ENCODE measurements around the gene SBF2. TPM values are rescaled to one million over a fixed set of nuclear protein-coding genes. Genes with fewer than 3 reads are reported as not detected.

Gene SBF2
- total RNA-seq, 2 experiments from 2014 or later, result 14.2 to 15.2 TPM

- H3K4me1 ChIP-seq (ENCODE audit: insufficient read depth, low read length), result no peaks in the 10 kb centered on the region
- H3K27ac ChIP-seq (ENCODE audit: low read depth in 1 of 2, low read length in 2 of 2), result no peak overlapping the region
- H3K36me3 ChIP-seq (ENCODE audit: insufficient read depth, low read length), result no peaks in the 10 kb centered on the region
- Mint-ChIP-seq H3K27me3 (no peaks in the 10 kb centered on the region), H3K4me3 (no peak overlapping the region), H3K4me1 (ENCODE audit: low read depth) (no peaks in the 10 kb centered on the region), H3K9me3 (no peaks in the 10 kb centered on the region), H3K27ac (no peak overlapping the region), H3K36me3 (ENCODE audit: low read depth) (no peaks in the 10 kb centered on the region)
- POLR2A ChIA-PET, result interaction anchor here (0.6 kb wide), 1 partner anchor 52 kb away, joined by 4 read pairs; no protein-coding TSS in a partner anchor
- intact Hi-C loops (cut with DNase I, micrococcal nuclease), result loop anchor here (2.0 to 10.0 kb wide), 4 partner anchors 214 to 438 kb away; partner anchors contain the start of gene ADM (in 1 of the 2)
- no peak overlapping the region for H3K4me3 ChIP-seq (ENCODE audit: low read length)
- DNase-seq (peak in 6 of 14 experiments; percentile 2 to 51 (median 30)), ATAC-seq (ENCODE audit: poor library complexity) (no peak)
- CTCF ChIA-PET, result interaction anchor here (1.3 to 1.5 kb wide), 3 partner anchors 213 to 217 kb away, joined by 3 to 6 read pairs (median 4); no protein-coding TSS in a partner anchor
- no peaks in the 10 kb centered on the region for H3K27me3 ChIP-seq (ENCODE audit: control insufficient read depth in 1 of 2, insufficient read depth in 2 of 2, low read length in 2 of 2)
- peak; percentile 46 for TF ChIP-seq CTCF (IDR thresholded peaks at IDR 0.05)
- H3K9me3 ChIP-seq (ENCODE audit: control insufficient read depth in 1 of 2, insufficient read depth in 1 of 2, low read length in 2 of 2), result no peaks in the 10 kb centered on the region
Measured at GRCh38 chr11:9972989-9973388, 321.0 kb downstream of the SBF2 start.

- no peaks in the 10 kb centered on the region for H3K4me1 Mint-ChIP-seq (ENCODE audit: low read depth)
- H3K36me3 Mint-ChIP-seq (ENCODE audit: low read depth), result no peaks in the 10 kb centered on the region
- H3K9me3 Mint-ChIP-seq, result no peaks in the 10 kb centered on the region
- H3K27me3 Mint-ChIP-seq, result no peaks in the 10 kb centered on the region
- Histone ChIP-seq H3K27ac (ENCODE audit: low read depth in 1 of 2, low read length in 2 of 2) (no peak overlapping the region), H3K36me3 (ENCODE audit: insufficient read depth, low read length) (no peaks in the 10 kb centered on the region), H3K4me1 (ENCODE audit: insufficient read depth, low read length) (no peaks in the 10 kb centered on the region), H3K9me3 (ENCODE audit: control insufficient read depth in 1 of 2, insufficient read depth in 1 of 2, low read length in 2 of 2) (no peaks in the 10 kb centered on the region), H3K4me3 (ENCODE audit: low read length) (no peak overlapping the region), H3K27me3 (ENCODE audit: control insufficient read depth in 1 of 2, insufficient read depth in 2 of 2, low read length in 2 of 2) (no peaks in the 10 kb centered on the region)
- H3K27ac Mint-ChIP-seq, result no peak overlapping the region
- no peak for DNase-seq
- POLR2A ChIA-PET, result no interaction called here
- intact Hi-C loops (cut with DNase I, micrococcal nuclease), result loop anchor here (2.0 to 10.0 kb wide), 4 partner anchors 213 to 437 kb away; partner anchors contain the start of gene ADM (in 1 of the 2)
- CTCF ChIA-PET, result interaction anchor here (1.5 kb wide), 1 partner anchor 212 kb away, joined by 6 read pairs; no protein-coding TSS in a partner anchor
- no peak for ATAC-seq (ENCODE audit: poor library complexity)
- no peak for TF ChIP-seq CTCF (IDR thresholded peaks at IDR 0.05)
- H3K4me3 Mint-ChIP-seq, result no peak overlapping the region
Measured at GRCh38 chr11:9971894-9972293, 322.1 kb downstream of the SBF2 start.

- DNase-seq (no peak), ATAC-seq (ENCODE audit: poor library complexity) (no peak)
- Histone ChIP-seq H3K4me3 (ENCODE audit: low read length) (no peak overlapping the region), H3K27ac (ENCODE audit: low read depth in 1 of 2, low read length in 2 of 2) (no peak overlapping the region), H3K4me1 (ENCODE audit: insufficient read depth, low read length) (no peaks in the 10 kb centered on the region), H3K27me3 (ENCODE audit: control insufficient read depth in 1 of 2, insufficient read depth in 2 of 2, low read length in 2 of 2) (no peaks in the 10 kb centered on the region), H3K9me3 (ENCODE audit: control insufficient read depth in 1 of 2, insufficient read depth in 1 of 2, low read length in 2 of 2) (no peaks in the 10 kb centered on the region), H3K36me3 (ENCODE audit: insufficient read depth, low read length) (no peaks in the 10 kb centered on the region)
- Mint-ChIP-seq H3K4me3 (no peak overlapping the region), H3K27me3 (no peaks in the 10 kb centered on the region), H3K27ac (no peak overlapping the region), H3K9me3 (no peaks in the 10 kb centered on the region), H3K36me3 (ENCODE audit: low read depth) (no peaks in the 10 kb centered on the region), H3K4me1 (ENCODE audit: low read depth) (no peaks in the 10 kb centered on the region)
- no peak for TF ChIP-seq CTCF (IDR thresholded peaks at IDR 0.05)
- ChIA-PET CTCF (no interaction called here), POLR2A (no interaction called here)
- intact Hi-C loops (cut with DNase I, micrococcal nuclease), result no loop called here
Measured at GRCh38 chr11:9969068-9969467, 325.0 kb downstream of the SBF2 start.
